ENCODE results near the gene RALGPS1.

The RALGPS1 gene

GRCh38 chr9:127189628-127190027 lies 275.0 kb downstream of the RALGPS1 start:
- DNase-seq (ENCODE audit: low spot score) = no peak

- no peak for DNase-seq (ENCODE audit: low spot score)
These were observed 278.2 kb downstream of the RALGPS1 start for GRCh38 chr9:127192744-127193143.

GRCh38 chr9:127193483-127193882 lies 278.9 kb downstream of the RALGPS1 start:
- no peak for DNase-seq (ENCODE audit: low spot score)

GRCh38 chr9:127194881-127195713 lies 280.5 kb downstream of the RALGPS1 start:
- DNase-seq (ENCODE audit: low spot score) = peak; percentile 65

GRCh38 chr9:127195976-127196825 lies 281.6 kb downstream of the RALGPS1 start:
- no peak for DNase-seq (ENCODE audit: low spot score)

- no peak for DNase-seq (ENCODE audit: low spot score)
These were observed 282.2 kb downstream of the RALGPS1 start for GRCh38 chr9:127196826-127197145.

- no peak for DNase-seq (ENCODE audit: low spot score)
These were observed 282.7 kb downstream of the RALGPS1 start for GRCh38 chr9:127197186-127197860.

- no peak for DNase-seq (ENCODE audit: low spot score)
These were observed 283.4 kb downstream of the RALGPS1 start for GRCh38 chr9:127197861-127198430.

- no peak for DNase-seq (ENCODE audit: low spot score)
These were observed 284.0 kb downstream of the RALGPS1 start for GRCh38 chr9:127198587-127198986.

GRCh38 chr9:127199001-127199791 lies 284.6 kb downstream of the RALGPS1 start:
- DNase-seq (ENCODE audit: low spot score) = peak; percentile 78

- no peak for DNase-seq (ENCODE audit: low spot score)
These were observed 285.7 kb downstream of the RALGPS1 start for GRCh38 chr9:127200106-127200862.

- no peak for DNase-seq (ENCODE audit: low spot score)
These were observed 286.5 kb downstream of the RALGPS1 start for GRCh38 chr9:127201071-127201541.

- DNase-seq (ENCODE audit: low spot score) = no peak
These were observed 287.1 kb downstream of the RALGPS1 start for GRCh38 chr9:127201731-127202130.

- DNase-seq (ENCODE audit: low spot score) = no peak
These were observed 288.0 kb downstream of the RALGPS1 start for GRCh38 chr9:127202461-127203169.

- DNase-seq (ENCODE audit: low spot score) = no peak
These were observed 289.2 kb downstream of the RALGPS1 start for GRCh38 chr9:127203681-127204327.

GRCh38 chr9:127204771-127205470 lies 290.3 kb downstream of the RALGPS1 start:
- DNase-seq (ENCODE audit: low spot score) = peak; percentile 65

GRCh38 chr9:127205952-127206351 lies 291.4 kb downstream of the RALGPS1 start:
- no peak for DNase-seq (ENCODE audit: low spot score)

- no peak for DNase-seq (ENCODE audit: low spot score)
These were observed 292.1 kb downstream of the RALGPS1 start for GRCh38 chr9:127206666-127207065.
